HG03558 (cell line): ENCODE data around the gene MMAB.

ENCODE experiments used
- ATAC-seq: cut with Tn5 transposase; IDR thresholded peaks from one replicate; pipeline ENCODE4 v1.9.1; 2021; ENCODE audit warnings: moderate number of reproducible peaks; ENCODE audit not compliant: unreplicated experiment; ENCODE audit errors: extremely low read depth

Gene MMAB

DNA sequence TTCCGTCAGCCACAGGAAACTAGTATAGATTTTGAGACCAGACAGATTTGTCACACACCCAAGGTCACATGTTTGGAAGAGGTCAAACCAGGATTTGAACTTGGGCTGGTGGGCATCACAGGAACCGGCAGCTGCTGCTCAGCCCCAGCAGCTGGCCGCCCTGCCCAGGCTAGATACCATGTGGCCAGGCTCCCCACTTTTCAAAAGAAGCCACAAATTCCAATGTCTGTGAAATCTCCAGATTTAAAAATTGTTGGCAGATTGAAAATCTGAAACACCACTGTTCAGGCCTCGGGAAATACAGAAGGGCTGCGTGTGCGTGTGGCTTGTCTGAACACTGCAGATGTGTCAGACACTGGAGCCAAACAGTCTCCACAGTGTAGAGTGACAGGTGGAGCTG lies 30.4 kb downstream of the MMAB start:
- no peak for ATAC-seq

DNA sequence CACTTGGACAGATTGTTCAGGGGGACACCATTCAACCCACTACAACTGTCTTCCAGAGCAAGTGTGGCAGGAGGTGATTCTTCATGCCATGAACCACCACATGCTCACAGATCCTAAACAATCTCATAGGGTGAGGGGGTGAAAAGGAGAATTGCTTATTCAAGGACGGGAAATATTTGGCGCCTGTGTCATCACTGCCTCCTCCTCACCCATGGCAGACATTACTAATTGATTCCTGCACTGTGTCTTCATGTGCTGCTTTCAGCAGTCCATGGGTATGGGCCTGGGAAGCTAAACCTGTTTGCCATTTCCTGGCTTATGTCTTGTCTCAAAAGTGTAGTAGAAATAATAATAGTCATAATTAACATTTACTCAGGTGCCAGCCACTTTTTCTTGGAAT lies 31.3 kb downstream of the MMAB start:
- no peak for ATAC-seq

DNA sequence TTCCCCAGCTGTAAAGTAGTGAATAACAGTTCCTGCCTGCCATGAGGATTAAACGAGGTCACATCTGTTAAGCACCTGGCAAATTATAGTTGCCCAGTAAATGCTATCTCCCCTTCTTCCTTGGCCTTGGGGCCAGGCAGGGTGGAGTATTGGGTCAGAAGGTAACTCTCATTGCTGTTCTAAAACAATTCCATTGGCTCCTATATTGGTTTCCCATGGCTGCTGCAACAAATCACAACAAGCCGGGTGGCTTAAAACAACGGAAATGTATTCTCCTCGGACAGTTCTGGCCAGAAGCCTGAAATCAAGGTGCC lies 31.9 kb downstream of the MMAB start:
- ATAC-seq = no peak

DNA sequence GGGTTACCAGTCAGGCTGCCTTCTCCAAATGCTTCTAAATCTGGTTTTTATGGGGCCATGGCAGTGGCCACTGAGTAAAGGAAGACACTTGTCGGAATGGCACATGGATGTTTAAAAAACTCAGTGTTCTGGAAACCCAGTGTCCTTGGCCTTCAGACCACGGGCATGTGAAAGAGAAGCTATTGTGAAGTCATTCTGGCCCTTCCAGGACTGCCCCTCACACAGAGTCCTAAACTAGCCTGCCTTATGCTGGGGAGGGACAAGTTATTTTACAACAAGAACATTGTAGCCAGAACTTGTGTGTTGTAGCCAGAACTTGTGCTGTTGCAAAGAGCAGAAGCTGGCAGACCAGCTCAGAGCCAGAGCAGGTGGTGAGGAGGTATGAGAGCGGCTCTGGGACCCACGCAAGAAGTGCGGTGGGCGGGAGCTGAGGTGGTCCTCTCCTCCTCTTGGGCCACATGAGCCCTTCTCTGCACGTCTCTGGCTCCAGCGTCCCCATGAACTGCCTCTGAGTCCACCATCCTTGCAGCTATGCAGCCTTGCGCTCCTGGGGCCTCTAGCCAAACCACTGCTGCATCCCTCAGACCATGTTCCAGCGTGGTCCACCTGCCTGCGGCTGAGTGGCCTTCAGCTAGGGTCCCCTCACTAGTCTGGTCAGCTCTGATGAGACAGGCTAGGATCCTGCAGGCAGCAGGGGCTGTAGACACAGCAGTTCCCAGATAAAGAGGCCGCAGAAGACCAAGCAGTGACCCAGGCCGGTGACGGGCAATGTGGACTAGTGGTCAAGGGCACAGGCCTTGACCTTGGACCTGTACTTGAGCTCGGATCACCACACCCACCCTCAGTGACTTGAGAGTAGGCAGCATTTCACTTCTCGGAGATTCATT lies 32.5 kb downstream of the MMAB start:
- ATAC-seq = no peak

DNA sequence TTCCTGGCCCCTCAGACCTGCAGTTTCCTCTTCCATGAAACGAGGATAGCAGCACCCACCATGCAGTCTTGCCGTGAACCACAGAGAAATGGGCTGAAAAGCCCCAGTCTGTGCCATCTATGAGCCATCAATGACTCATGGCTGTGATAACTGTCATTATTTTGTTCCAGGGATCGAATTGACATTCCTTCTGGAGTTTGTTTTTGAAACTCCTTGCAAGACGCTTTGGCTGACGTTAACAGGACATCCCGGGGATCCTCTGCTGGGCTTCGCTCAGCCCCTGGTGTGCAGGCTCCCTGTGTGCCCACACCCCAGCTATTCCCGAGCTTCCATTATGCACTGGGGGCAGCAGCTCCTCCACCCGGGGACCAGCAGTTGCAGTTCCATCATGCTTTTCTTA lies 33.8 kb downstream of the MMAB start:
- no peak for ATAC-seq

DNA sequence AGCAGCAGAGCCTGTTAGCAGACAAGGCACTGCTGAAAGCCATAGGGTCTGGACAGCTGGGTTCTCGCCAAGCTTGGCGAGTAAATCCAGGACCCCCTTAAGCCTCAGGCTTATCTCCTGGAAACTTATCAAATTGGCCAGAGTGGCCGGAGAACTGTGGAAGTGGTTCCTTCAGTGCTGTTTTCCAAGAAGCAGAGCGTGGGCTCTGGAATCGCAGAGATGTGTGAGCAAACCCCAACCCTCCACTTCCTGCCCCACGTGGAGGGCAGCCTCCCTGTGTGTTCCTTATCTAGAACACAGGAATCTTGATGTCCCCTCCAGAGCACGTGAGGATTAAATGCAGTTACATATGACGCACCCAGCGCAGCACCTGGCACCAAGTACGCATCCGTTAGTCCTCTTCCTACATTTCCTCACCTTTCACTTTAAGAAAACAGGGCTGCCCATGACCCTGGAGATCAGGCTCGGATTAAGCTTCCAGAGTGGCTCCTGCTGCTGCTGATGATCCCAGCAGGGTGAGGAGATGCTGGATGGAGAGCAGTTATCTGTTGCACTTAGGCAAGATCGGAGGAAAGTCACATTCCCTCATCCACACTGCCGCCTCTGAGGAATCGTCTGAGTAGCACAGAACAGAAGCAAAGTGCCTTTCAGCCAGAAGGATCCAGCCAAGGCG lies 35.0 kb downstream of the MMAB start:
- ATAC-seq = no peak

DNA sequence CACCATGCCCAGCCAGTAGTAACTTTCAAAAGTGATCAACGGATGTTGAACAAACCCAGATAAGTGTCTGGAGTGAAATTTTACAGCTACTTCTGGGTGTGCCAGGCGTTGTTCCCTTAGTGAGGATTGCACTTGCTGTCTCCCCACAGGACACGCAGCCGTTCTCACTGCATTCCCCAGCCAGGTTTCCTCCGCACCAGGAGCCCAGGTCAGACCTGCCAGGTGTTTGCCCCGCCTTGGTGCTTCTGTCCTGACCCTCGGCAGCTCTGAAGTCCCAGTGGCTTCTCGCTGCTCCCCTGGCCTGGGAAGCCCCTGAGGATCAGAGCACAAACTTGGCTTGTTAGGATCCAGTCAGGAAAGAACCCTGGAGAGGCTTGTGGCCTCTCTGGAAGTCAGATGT lies 36.2 kb downstream of the MMAB start:
- ATAC-seq = no peak

DNA sequence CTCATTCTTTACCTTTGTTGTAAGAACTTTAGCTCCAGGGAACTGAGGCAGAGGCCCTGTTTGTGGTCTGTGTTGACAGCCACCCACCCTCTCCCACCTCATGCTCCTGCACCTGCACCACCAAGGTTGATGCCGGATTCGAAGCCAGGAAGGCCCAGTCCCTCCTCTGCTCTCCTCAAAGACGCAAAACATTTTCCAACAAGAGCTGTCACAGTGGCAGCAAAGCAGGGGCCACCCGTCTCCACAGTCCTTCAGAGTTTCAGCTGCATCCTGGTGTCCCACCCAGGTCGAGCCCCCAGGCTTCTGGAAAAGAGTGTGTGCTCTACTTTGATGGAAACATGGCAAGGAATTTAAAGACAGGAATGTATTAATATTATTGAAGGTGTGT lies 37.4 kb downstream of the MMAB start:
- ATAC-seq = no peak

DNA sequence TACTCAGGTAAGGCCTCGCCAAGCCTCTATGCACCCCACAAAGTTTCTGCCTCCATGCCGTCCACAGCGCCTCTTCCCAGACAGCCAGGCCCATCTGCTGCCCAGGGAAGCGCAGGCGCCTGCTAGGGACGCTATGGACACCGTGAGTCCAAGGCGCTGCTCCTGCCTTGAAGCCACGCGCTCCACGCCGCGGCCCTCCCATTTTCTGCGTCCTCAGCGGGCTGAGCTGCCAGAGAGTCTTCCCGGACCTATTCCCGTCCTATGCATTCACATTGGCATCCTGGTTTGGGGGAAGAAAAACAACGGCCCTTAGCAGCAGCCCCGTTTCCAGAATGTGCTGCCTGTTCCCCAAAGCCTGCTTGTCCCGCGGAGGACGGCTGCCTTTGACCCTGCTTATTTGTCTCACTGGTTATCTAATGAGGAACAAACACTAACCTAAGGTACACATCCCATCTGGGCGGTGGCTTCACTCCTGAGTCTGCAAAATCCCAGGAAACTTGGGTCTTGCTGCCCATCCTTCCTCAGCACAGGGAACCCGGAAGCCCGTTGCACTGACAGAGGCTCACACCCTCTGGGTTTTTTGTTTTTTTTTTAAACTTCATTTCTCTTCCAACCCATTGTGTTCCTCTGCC lies 38.0 kb downstream of the MMAB start:
- no peak for ATAC-seq

DNA sequence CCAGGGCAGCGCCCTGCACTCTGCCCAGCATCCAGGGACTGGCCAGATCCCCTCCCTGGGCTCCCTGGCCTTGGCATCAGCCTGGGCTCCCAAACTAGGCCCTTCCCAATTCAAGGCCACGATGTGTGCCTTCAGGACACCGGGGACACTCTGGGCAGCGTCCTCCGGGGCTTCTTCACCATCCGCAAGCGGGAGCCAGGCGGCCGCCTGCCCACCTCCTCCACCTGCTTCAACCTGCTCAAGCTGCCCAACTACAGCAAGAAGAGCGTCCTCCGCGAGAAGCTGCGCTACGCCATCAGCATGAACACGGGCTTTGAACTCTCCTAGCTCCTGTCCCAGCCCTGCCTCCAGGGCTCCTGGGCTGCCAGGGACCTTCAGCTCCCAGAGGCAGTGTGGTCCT lies 38.8 kb downstream of the MMAB start:
- no peak for ATAC-seq

DNA sequence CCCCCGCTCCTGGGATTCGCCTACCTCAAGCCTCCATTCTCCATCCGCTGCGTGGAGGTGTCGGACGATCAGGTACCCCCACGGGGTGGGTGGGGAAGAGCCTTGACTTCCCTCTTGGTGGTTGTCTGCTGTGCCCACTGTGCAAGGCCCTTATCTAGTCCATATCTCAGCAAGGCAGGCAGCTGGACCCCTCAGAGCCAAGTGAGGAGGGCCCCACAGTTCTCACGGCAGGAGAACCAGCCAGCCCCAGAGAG lies 39.9 kb downstream of the MMAB start:
- ATAC-seq = no peak

DNA sequence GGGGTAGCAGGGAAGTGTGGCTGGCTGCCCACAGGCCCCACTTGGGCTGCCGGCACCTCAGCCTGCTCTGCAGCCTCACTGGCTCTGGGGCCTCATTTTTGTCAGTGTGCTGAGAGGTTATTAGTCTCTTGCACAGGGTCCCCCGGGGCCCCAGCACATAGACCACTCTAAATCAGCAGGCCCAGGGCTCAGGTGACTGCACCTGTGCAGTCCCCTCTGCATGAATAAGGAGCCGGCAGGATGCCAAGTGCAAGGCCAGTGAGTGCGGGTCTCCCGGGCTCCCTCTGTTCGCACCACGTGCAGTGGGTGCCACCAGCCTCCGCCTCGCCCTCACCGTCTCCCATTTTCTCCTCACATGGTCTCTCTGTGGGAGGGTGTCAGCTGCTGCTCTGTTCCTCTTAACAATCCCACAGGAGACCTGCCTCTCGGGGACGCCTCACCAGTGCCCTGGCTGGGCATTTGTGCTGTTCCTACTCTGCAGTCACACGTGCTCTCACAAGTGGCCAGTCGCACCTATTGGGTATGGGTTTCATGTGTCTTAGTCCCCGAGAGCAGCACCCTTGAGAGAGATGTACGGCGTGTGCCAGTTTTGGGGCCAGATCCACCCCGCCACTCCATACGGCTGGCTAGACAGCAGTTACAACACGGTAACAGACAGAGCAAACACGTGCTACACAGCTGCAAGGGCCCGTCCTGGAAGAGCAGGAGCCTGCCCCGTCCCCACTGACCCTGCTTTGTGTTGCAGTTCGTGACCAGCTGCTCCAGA lies 40.4 kb downstream of the MMAB start:
- no peak for ATAC-seq

DNA sequence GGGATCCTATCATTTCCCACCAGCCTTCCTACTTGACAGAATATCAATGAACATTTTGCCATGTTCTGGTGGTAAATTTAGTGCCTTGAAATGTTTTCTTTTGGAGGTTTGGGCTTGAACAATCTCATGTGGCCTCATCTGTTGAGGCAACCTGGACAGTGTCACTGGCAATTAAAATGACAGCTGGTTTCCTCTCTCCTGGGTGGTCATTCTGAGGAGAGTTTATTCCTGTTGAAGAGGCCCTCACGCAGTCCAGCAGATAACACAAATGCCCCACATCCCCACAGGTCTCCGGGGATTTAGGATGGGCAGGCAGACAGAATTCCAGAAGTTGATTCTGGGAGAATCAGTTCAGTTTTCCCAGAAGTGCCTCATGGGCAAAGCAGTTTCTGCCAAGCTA lies 41.9 kb downstream of the MMAB start:
- no peak for ATAC-seq

DNA sequence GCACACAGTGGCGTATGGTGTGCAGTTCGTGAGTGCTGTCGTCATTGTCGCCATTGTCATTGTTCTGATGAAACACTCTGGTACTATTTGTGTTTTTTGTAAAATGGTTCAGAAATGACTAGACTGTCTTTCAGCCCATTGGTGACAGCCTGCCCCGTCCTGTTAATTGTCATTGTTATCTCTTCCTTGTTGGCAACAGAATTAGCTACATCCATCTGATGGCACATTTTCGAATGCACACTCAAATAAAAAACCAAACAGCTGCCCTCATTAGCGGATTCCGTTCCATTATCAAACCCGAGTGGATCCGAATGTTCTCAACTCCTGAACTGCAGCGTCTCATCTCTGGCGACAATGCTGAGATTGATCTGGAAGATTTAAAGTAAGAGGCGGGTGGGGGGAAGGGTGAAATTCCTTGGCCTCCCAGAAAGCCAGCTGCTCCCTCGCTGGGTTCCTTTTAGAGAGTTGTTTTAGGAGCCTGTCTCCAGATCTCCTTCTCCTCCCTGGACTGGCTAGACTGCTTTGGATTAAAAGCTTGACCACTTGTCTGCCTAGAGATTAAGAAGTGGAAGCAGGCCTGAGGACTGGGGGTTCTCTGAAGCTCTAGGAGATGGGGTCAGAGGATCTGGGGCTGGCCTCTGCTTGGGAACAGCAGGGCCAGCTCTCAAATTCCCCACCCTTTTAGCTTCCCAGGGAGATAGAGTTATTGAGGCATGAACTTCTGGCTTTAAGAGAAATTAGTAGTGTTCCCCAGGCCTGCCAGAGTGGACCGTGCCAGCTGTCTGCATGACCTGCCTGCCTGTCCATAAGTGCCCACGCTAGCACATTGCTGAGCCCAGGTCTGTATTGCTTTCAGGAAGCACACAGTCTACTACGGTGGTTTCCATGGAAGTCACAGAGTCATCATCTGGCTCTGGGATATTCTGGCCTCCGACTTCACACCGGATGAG lies 43.3 kb downstream of the MMAB start:
- ATAC-seq = no peak

DNA sequence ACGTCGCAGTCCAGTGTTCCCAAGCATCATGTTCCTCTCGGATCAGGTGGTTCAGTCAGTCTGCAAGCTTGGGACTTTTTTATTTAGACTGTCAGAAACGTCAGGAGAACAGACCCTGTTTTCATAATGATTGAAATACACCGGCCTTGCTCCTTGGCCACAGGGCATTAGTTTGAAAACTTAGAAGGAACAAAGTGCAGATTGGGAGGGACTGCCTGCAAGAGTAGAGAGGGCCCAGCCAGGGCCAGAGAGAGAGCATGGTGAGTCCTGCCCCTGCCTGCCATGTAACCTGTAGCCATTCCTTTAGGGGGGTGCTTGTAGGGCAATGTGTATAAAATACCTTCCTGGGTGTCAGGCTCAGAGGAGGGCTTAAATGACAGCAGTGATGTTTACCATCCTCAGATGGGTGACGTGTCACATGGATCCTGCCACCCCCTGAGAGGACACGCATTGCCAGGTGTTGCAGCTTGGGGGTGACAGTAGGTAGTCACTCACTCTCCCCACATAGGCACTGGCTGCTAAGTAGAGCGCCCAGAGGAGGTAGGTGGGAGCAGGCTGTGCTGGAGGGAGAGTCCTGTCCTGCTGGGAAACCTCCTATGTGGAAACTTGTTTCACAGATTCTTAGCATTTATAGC lies 45.7 kb downstream of the MMAB start:
- no peak for ATAC-seq

DNA sequence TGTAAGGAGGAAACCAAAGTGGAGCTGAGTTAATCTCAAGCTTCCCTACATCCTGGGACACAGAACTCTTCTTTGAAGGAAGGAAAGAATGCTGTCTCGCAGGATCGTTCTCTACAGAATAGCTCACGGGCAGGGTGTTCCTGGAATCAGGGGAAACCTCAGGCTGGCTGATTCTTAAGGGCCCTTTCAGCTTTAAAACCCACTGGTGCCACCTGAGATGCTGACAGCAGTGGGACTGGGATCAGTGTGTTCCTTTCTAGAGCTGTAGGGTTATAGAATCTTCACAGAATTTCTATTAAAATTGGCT lies 48.1 kb downstream of the MMAB start:
- no peak for ATAC-seq

DNA sequence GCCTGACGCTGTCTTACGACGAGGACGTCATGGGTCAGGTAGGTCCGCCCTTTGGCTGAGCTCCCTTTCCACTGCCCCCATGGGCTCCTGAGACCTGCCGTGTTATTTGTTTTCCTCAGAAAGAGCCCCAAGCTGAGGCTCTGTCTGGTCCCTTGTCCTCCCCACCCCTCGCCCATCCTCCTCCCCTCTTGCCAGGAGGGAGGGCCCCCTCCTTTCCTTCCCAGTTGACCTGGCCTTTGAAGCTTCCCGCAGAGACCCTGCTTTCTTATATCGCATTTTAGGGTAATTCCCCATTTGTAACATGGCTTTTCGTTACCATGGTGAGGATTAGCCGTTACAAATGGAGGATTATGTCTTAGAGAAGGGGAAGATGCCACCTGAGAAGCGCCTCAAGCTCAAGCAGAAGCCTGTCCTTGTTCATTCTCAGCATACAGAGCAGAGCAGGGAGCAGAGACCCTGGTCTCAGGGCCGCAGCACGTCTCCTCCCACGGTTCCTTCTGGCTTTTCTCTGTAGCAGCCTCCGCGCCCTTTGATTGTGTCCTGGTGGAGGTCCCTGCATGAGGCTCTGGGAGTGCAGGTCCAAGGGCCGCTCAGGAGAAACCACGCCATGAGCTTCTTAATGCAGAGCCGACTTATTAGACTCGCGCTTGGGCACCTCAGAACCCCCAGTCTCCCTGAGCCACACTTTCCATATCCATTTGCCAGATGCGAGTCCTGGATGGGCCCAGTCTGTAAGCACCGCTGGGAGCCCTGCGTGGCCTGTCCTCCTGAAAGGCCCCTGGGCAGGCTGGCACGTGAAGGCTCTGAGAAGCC lies 48.6 kb downstream of the MMAB start:
- no peak for ATAC-seq

DNA sequence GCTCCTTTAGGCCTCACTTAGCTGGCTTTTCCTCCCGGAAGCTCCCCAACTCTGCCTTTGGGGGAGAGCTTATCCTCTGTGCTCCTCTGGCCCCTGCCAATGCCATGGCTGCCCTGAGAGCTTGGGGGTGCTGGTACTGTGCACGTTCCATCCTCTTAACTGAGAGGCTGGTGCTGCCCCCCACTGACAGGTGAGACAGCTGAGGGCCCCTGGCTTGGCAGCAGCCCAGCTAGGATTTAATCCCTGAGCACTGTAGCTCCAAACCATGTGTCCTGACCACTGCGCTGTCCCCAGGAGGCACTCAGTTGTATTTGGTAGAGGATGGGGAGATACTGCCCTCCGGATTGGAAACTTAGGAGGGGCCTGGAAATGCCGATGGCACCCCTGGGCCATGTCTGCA lies 49.8 kb downstream of the MMAB start:
- no peak for ATAC-seq

DNA sequence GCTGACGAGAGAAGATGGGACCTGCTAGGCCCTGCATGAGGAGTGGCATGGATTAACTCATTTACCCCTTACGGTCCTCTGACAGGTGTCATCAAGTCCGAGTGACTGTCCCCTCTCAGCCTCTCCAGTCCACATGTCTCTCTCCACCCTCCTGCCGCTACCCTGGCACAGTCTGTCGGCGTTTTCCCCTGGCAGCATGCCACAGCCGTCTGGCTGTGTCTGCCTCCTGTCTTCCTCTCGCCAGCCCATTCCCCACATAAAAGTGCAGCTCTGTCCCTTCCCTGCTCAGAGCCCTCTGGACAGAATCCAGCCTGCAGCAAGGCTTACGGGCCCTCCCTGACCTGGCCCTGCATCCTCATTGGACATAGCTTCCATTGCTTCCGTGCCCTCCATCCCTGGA lies 50.2 kb downstream of the MMAB start:
- ATAC-seq = no peak
